Body of pancreas (tissue), 4 donors: Measurements from ENCODE around the gene RPRD1B. TPM values are rescaled to one million over a fixed set of nuclear protein-coding genes. Genes with fewer than 3 reads are reported as not detected.

Experiments used
- ATAC-seq: fragments of 150-250 bp; one replicate; pipeline ENCODE4 v1.9.1; 2016
- DNase-seq, 4 donors: peaks; one replicate each; pipeline ENCODE4 v3.0.0-alpha.2; 2019
- H3K27ac ChIP-seq, 4 donors: fragments of 200-600 bp; sonication (generic); 1 replicate in 3 of 4; 2 replicates in 1 of 4; pipeline versions ENCODE4 v1.5.1 to v1.6.1; 2016 to 2019; ENCODE audit warnings: mild to moderate bottlenecking in 1 of 4, mixed read lengths in 1 of 4, moderate library complexity in 1 of 4
- H3K27me3 ChIP-seq, 2 donors: fragments of 200-600 bp; sonication (generic); one replicate each; pipeline ENCODE4 v1.6.0; 2016; ENCODE audit warnings: mild to moderate bottlenecking in 1 of 2
- H3K36me3 ChIP-seq, 2 donors: fragments of 200-600 bp; sonication (generic); replicated peaks in 1 of 2; 2 replicates each; pipeline ENCODE4 v1.5.1; 2016; ENCODE audit warnings: low read depth in 2 of 2; ENCODE audit not compliant: insufficient read depth in 1 of 2
- H3K4me1 ChIP-seq: fragments of 200-600 bp; sonication (generic); one replicate; pipeline ENCODE4 v1.6.0; 2016
- H3K4me3 ChIP-seq, 2 donors: fragments of 200-600 bp; sonication (generic); 1 replicate in 1 of 2; 2 replicates in 1 of 2; pipeline ENCODE4 v1.5.1; 2016 to 2019
- H3K9me3 ChIP-seq, 3 donors: fragments of 200-600 bp; sonication (generic); 1 replicate in 2 of 3; 2 replicates in 1 of 3; pipeline ENCODE4 v1.5.1; 2016
- POLR2A ChIP-seq, 3 donors: fragments of 450-650 bp; IDR thresholded peaks; one replicate each; pipeline ENCODE4 v1.6.1; 2016; ENCODE audit warnings: antibody characterized with exemption in 3 of 3, mild to moderate bottlenecking in 2 of 3
- WGBS, 2 donors: methylation state at CpG; one replicate each; pipeline ENCODE4 v1.1.5; 2017; 5-methylcytosine and 5-hydroxymethylcytosine counted together
- intact Hi-C: fragments of 100-400 bp; cut with DNase I; formaldehyde crosslinking; loops from one replicate; pipeline ENCODE4 v1.15.1; 2023
- total RNA-seq, 2 donors: library from RNA; depleted of rRNA; stranded (reverse); fragments of >200 nt; gene quantifications; one replicate each; pipeline ENCODE4 v1.1.0, GENCODE V29; 2016
- TF ChIP-seq, protein P1 (sequence below), 7 experiments: fragments of 450-650 bp in 4 of 7; fragments of 200-600 bp in 3 of 7; sonication (generic) in 3 of 7; IDR thresholded peaks; one replicate each; pipeline ENCODE4 v1.5.1; 2016 to 2019; ENCODE audit warnings: antibody characterized with exemption in 7 of 7

RPRD1B gene
- total RNA-seq, 2 donors from 2014 or later: 8.8 to 12.5 TPM

DNA sequence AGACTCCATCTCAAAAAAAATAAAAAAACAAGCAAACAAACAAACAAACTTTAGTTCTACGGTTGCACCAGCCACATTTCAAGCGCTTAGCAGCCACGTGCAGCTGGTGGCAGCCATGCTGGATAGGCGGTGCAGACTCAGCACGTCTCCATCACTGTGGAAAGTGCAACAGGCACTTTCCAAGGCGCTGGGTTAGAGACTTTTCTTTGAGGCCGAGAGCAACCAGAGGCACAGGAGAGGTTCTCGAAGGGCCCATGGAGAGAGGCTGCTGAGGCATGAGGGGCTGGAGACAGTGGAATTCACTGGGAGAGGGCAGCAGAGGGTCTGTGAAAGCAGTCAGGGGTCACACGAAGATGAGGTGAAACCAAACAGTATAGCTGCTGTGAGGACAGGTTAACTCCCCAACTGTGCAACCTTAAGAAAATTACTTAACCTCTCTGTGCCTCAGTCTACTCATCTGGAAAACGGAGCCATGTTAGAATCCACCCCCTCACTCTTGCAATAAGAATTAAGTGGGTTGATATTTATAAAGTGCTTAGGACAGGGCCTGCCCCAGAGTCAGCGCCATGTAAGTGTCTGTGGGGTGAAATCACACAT is 104.0 kb downstream of the RPRD1B start:
- DNase-seq: no peak
- Histone ChIP-seq H3K27ac (no peak overlapping the region), H3K9me3 (no peaks in the 10 kb centered on the region), H3K4me1 (peaks cover 11% of the 10 kb centered on the region), H3K27me3 (no peaks in the 10 kb centered on the region), H3K4me3 (no peak overlapping the region), H3K36me3 (no peaks in the 10 kb centered on the region)
- ATAC-seq: no peak
- TF ChIP-seq POLR2A (IDR thresholded peaks at IDR 0.05): no peak
- TF ChIP-seq, protein P1, sequence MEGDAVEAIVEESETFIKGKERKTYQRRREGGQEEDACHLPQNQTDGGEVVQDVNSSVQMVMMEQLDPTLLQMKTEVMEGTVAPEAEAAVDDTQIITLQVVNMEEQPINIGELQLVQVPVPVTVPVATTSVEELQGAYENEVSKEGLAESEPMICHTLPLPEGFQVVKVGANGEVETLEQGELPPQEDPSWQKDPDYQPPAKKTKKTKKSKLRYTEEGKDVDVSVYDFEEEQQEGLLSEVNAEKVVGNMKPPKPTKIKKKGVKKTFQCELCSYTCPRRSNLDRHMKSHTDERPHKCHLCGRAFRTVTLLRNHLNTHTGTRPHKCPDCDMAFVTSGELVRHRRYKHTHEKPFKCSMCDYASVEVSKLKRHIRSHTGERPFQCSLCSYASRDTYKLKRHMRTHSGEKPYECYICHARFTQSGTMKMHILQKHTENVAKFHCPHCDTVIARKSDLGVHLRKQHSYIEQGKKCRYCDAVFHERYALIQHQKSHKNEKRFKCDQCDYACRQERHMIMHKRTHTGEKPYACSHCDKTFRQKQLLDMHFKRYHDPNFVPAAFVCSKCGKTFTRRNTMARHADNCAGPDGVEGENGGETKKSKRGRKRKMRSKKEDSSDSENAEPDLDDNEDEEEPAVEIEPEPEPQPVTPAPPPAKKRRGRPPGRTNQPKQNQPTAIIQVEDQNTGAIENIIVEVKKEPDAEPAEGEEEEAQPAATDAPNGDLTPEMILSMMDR (IDR thresholded peaks at IDR 0.05): no peak
- intact Hi-C loops: no loop called here
- 81 to 83% methylated on average over 11 of the region's 11 CpGs for WGBS, 2 donors

DNA sequence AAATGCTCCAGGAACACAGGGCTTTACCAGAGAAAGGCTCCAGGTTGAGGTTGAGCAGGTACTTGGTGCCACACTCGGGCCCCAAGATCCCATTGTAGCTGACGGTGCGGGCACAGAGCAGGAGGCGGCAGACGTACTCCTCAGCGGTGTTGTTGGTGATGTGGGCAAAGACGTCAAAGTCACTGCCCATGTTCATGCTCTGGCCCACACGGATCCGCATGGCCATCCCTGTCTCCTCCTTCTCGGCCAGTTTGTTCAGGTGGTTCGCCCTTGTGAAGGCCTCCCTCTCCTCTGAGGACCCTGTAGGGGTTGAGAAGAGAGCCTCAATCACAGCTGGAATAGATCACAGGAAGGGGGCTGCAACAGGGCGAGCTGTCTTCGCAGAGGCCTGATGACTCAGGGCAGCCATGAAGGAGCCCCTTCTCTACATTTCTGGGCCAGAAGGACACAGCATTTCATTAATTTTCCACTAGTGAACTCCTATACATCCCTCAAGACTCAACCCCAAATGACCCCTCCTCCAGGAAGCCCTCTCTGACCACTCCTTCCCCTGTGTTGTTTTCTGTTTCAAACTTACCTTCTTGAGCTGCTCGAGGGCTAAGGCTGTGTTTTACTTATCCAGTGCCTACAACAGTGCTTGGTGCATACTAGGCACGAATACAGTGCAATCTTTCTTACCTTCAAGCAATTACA is 104.7 kb downstream of the RPRD1B start:
- no peak for TF ChIP-seq POLR2A (IDR thresholded peaks at IDR 0.05)
- TF ChIP-seq, protein P1 (IDR thresholded peaks at IDR 0.05): no peak
- 81 to 88% methylated on average over 13 to 15 of the region's 15 CpGs for WGBS, 2 donors
- Histone ChIP-seq H3K27me3 (no peaks in the 10 kb centered on the region), H3K27ac (no peak overlapping the region), H3K9me3 (no peaks in the 10 kb centered on the region), H3K4me1 (peaks cover 18% of the 10 kb centered on the region), H3K36me3 (no peaks in the 10 kb centered on the region), H3K4me3 (no peak overlapping the region)
- intact Hi-C loops: no loop called here
- ATAC-seq: no peak
- DNase-seq: no peak

DNA sequence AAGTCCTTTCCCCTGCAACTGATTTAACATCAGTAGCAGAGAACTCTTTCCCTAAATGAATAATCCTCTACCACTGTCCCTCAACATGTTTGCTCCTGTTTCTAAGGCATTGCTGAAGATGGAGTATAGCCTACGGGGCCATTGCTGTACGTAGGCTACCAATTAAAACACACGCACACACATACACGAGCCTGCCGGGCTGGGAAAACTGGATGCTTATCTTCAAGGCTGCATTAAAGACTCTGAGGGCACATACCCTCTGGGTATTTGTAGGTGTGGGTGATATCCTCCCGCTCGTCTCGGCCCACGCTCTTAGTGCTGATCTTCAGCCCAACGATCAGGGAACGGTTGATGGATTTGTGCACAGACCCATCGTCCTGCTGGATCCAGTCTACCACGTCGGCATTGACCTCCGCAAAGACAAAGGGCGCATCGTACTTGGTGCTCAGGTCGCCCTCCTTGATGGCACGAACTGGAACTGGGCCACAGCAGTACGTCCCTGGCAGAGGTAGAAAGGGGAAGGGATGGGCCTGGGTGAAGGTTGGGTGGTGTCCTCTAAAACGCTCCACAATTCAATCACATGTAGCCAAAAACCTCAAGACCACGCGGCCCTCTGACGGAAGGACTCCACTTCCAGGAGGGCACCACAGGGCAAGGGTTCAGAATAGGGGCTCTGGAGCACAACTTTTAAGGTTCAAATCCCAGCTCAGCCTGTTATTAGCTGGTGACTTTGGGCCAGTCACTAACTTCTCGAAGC is 105.8 kb downstream of the RPRD1B start:
- Histone ChIP-seq H3K27me3 (no peaks in the 10 kb centered on the region), H3K27ac (no peak overlapping the region), H3K4me3 (no peak overlapping the region), H3K36me3 (no peaks in the 10 kb centered on the region), H3K9me3 (no peaks in the 10 kb centered on the region), H3K4me1 (peaks cover 25% of the 10 kb centered on the region)
- 80 to 85% methylated on average over 22 to 25 of the region's 25 CpGs for WGBS, 2 donors
- DNase-seq (no peak), ATAC-seq (no peak)
- TF ChIP-seq POLR2A (IDR thresholded peaks at IDR 0.05): no peak
- TF ChIP-seq, protein P1 (IDR thresholded peaks at IDR 0.05): no peak
- intact Hi-C loops: no loop called here

DNA sequence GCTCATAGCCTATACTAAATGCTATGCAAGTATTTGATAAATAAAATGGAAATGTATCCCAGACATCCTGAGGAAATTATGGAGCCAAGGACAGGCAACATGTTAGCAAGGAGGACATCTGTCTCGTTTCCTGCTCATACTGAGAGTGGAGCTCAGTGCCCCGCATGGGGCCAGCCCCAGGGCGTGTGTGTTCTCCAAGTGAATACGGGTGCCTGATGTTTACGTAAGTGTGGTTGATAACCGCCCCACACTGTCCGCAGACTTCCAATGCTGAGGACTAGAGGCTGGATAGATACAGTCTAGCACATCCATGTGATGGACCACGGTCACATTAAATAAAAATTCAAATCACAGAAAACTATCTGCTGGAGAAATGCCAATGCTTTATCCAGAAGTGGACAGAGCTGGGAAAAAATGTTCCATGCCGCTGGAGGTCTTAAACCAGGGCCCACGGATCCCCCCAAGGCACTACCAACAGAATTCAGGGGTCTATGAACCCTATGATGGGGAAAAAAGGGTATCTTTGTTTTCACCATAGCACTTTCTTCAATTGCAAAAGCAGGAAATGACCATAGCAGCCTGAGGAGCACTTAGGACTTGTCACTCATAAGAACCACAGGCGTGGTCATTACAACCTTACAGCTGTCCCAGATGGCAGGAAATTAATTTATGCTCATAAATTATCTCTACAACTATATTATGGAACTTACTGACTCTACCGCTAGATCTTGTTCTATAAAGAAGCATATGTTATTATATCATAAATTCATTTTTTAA is 106.6 kb downstream of the RPRD1B start:
- ATAC-seq (no peak), DNase-seq (no peak)
- TF ChIP-seq POLR2A (IDR thresholded peaks at IDR 0.05): no peak
- TF ChIP-seq, protein P1 (IDR thresholded peaks at IDR 0.05): no peak
- Histone ChIP-seq H3K9me3 (no peaks in the 10 kb centered on the region), H3K4me3 (no peak overlapping the region), H3K36me3 (no peaks in the 10 kb centered on the region), H3K27ac (no peak overlapping the region), H3K4me1 (peaks cover 26% of the 10 kb centered on the region), H3K27me3 (no peaks in the 10 kb centered on the region)
- intact Hi-C loops: no loop called here
- WGBS, 2 donors: 76 to 81% methylated on average over 12 of the region's 12 CpGs
